Brain microvascular endothelial cell (primary cell): ENCODE results near the gene MUL1.
A peak's percentile ranks its signal among the peaks of the same experiment; 100 is the strongest.

ENCODE experiments used
- DNase-seq: peaks from one replicate; pipeline ENCODE4 v3.0.0-alpha.2; 2020
- H3K27ac ChIP-seq: fragments of 250-450 bp; sonication (Bioruptor Pico); 2 replicates; pipeline ENCODE4 v1.5.1; 2020; ENCODE audit warnings: mild to moderate bottlenecking, moderate library complexity
- H3K27me3 ChIP-seq: fragments of 250-450 bp; sonication (Bioruptor Pico); replicated peaks from 2 replicates; pipeline ENCODE4 v1.5.1; 2020; ENCODE audit warnings: mild to moderate bottlenecking
- H3K36me3 ChIP-seq: fragments of 250-450 bp; sonication (Bioruptor Pico); replicated peaks from 2 replicates; pipeline ENCODE4 v1.5.1; 2020; ENCODE audit warnings: mild to moderate bottlenecking
- H3K4me3 ChIP-seq: 2 replicates; pipeline ENCODE4 v1.5.1; 2011; ENCODE audit warnings: low read depth, mild to moderate bottlenecking, control low read depth, low read length, moderate library complexity
- in situ Hi-C: cut with HindIII; loops from 2 replicates; pipeline ENCODE4 v1.10.0; 2017; ENCODE audit warnings: low sequenced_read_pairs, low pct_ligation_motif_present
- TF ChIP-seq, protein P1 (sequence below): IDR thresholded peaks from 2 replicates; pipeline ENCODE4 v1.5.1; 2011; ENCODE audit warnings: low read depth, mild to moderate bottlenecking, moderate library complexity, low read length, control low read depth, inconsistent platforms; ENCODE audit errors: missing control alignments

The MUL1 gene

DNA sequence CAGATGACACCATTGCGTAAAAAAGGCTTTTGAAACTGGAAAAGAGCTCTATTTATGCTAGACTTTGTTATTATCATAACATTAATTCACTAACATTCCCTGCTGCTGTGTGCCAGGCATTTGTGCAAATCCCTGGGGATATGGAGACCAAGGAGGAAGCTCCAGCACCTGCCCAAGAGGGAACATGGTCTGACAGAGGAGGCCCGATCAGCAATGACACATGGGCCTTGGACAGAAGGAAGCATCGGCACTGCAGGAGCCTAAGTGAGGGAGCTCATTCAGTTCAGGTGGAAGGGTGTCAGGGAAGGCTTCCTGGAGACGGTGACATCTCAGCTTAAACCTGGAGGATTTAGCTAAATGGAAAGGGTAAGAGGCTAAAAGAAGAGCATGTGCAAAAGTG, 35.8 kb downstream of the MUL1 start:
- Histone ChIP-seq H3K27me3 (no peaks in the 10 kb centered on the region), H3K27ac (no peak overlapping the region), H3K4me3 (no peak overlapping the region), H3K36me3 (no peaks in the 10 kb centered on the region)
- TF ChIP-seq, protein P1, sequence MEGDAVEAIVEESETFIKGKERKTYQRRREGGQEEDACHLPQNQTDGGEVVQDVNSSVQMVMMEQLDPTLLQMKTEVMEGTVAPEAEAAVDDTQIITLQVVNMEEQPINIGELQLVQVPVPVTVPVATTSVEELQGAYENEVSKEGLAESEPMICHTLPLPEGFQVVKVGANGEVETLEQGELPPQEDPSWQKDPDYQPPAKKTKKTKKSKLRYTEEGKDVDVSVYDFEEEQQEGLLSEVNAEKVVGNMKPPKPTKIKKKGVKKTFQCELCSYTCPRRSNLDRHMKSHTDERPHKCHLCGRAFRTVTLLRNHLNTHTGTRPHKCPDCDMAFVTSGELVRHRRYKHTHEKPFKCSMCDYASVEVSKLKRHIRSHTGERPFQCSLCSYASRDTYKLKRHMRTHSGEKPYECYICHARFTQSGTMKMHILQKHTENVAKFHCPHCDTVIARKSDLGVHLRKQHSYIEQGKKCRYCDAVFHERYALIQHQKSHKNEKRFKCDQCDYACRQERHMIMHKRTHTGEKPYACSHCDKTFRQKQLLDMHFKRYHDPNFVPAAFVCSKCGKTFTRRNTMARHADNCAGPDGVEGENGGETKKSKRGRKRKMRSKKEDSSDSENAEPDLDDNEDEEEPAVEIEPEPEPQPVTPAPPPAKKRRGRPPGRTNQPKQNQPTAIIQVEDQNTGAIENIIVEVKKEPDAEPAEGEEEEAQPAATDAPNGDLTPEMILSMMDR = no peak
- no peak for DNase-seq
- in situ Hi-C loops = no loop called here

DNA sequence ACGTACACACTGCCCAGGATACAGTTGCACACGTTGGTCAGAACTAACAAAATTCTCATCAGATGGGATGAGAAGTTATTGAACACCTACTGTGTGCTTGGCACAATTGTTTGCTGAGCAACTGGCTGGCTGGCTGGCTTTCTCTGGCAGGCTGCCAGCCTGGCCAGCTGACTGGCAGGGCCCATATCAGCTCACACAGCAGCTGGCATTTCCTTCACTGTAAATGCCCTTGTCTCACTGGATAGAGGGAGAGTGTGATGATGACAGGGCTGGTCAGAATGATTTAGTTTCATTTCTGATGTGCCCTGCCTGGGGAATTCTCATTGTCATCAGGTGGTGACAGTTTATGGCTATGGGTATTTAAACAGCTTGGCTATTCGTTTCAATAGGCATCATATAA, 37.8 kb downstream of the MUL1 start:
- Histone ChIP-seq H3K27ac (no peak overlapping the region), H3K4me3 (no peak overlapping the region), H3K36me3 (no peaks in the 10 kb centered on the region), H3K27me3 (peaks cover 2% of the 10 kb centered on the region)
- DNase-seq = no peak
- in situ Hi-C loops = no loop called here
- TF ChIP-seq, protein P1 = no peak

DNA sequence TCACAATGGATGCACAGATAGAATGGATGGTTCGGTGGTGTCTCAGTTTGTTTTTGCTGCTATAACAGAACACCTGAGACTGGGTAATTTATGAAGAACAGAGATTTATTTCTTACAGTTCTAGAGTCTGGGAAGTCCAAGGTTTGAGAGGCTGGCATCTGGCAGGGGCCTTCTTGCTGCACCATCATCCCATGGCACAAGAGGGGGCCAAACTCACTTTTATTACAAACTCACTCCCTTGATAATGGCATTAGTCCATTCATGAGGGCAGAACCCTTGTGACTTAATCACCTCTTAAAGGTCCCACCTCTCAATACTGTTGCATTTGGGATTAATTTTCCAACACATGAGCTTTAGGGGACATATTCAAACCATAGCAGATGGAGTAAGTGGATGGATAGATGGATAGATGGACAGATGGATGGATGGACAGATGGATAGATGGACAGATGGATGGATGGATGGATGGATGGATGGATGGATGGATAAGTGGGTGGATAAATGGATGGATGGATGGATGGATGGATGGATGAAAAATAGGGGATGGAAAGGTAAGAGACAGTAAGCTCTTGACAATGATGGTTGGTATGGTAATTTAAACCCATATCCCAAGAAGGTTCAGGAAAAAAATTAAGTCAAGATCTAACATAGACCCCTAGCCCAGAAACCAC, 38.4 kb downstream of the MUL1 start:
- no peak for DNase-seq
- in situ Hi-C loops = no loop called here

DNA sequence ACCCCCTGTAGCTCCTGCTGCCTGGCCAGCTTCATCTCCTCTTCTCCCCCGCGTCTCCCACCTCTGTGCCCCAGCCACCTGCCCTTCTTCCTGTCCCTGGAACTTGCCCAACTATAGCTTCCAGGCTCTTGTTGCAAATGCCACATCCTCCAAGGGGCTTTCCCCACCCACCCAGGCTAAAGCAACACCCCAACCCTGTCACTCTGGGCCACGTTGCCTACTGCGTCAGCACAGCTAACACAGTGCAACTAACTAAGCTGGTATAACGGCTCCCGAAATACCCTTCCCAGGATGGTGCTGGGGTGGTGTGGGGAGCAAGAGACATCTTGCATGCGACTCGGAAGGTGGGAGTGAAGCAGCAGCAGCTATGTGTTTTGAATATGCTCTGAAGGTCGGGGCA, 41.7 kb downstream of the MUL1 start:
- DNase-seq = no peak
- in situ Hi-C loops = no loop called here
- Histone ChIP-seq H3K27me3 (peaks cover 3% of the 10 kb centered on the region), H3K27ac (no peak overlapping the region), H3K36me3 (no peaks in the 10 kb centered on the region), H3K4me3 (no peak overlapping the region)
- TF ChIP-seq, protein P1 = no peak

More for the DNA sequence above, 38.4 kb downstream of the MUL1 start:
- TF ChIP-seq, protein P1 = peak; percentile 27
- Histone ChIP-seq H3K27ac (no peak overlapping the region), H3K4me3 (no peak overlapping the region), H3K36me3 (no peaks in the 10 kb centered on the region), H3K27me3 (peaks cover 3% of the 10 kb centered on the region)

DNA sequence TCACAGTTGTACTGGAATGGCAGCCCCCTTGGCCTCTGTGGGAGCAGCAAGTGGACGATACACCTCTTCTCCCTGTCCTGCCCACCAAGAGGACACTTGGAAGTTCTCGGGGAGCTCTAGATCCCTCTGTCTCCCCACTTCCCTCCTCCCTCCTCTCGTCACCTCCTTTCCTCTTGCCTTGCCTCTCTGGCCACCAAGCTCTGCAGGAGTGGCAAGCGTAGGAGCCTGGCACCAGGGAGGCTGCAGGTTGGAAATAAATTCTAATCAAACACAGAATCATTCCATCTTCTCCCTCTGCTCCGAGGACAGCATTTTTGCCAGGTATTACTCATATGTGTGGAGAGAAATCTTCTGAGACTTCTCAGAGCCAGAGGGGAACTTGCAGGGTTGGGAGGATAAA, 42.8 kb downstream of the MUL1 start:
- no peak overlapping the region for H3K4me3 ChIP-seq
- H3K27ac ChIP-seq = no peak overlapping the region
- TF ChIP-seq, protein P1 = no peak
- in situ Hi-C loops = no loop called here
- peaks cover 3% of the 10 kb centered on the region for H3K27me3 ChIP-seq
- no peak for DNase-seq
- H3K36me3 ChIP-seq = no peaks in the 10 kb centered on the region

DNA sequence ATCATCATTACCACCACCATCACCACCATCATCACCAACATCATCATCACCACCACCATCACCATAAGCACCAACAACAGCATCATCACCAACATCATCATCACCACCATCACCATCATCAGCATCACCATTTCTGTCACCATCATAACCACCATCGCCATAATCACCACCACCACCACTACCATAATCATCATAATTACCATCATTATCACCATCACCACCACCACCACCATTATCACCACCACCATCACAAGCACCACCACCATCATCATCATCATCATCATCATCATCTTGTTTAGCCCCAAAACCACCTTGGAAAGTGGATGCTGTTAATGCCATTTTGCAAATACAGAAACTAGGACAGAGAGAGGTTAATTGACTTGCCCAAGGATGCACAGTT, 44.4 kb downstream of the MUL1 start:
- Histone ChIP-seq H3K27me3 (peaks cover 3% of the 10 kb centered on the region), H3K4me3 (no peak overlapping the region), H3K36me3 (no peaks in the 10 kb centered on the region), H3K27ac (no peak overlapping the region)
- in situ Hi-C loops = no loop called here
- DNase-seq = no peak
- TF ChIP-seq, protein P1 = no peak
